ENCODE data around the gene RTN1. TPM values are rescaled to one million over a fixed set of nuclear protein-coding genes. Genes with fewer than 3 reads are reported as not detected.
A peak's percentile ranks its signal among the peaks of the same experiment; 100 is the strongest.

The RTN1 gene
- total RNA-seq, 1 experiment from 2014 or later = 9.8 TPM

GRCh38 chr14:59585891-59586554 is 284.6 kb downstream of the RTN1 start:
- peaks cover 5% of the 10 kb centered on the region for H3K36me3 Mint-ChIP-seq (ENCODE audit: insufficient read depth, unreplicated experiment)
- H3K4me1 Mint-ChIP-seq (ENCODE audit: insufficient read depth, unreplicated experiment) = peaks cover 5% of the 10 kb centered on the region
- H3K4me3 Mint-ChIP-seq (ENCODE audit: unreplicated experiment) = no peak overlapping the region
- no peaks in the 10 kb centered on the region for H3K9me3 Mint-ChIP-seq (ENCODE audit: unreplicated experiment)
- ChIA-PET CTCF (interaction anchor here (0.9 kb wide), 1 partner anchor 11 kb away, joined by 3 read pairs; no protein-coding TSS in a partner anchor), POLR2A (no interaction called here)
- no peak for TF ChIP-seq CTCF (IDR thresholded peaks at IDR 0.05; ENCODE audit: unreplicated experiment)
- no peaks in the 10 kb centered on the region for H3K27me3 Mint-ChIP-seq (ENCODE audit: insufficient read depth, unreplicated experiment)
- H3K27ac Mint-ChIP-seq (ENCODE audit: low read depth, unreplicated experiment) = no peak overlapping the region
- no TSS peak for BruUV-seq (replicated peaks)
- intact Hi-C loops (cut with micrococcal nuclease) = no loop called here
- no peak for DNase-seq (ENCODE audit: unreplicated experiment)

- no peak overlapping the region for H3K4me3 Mint-ChIP-seq (ENCODE audit: unreplicated experiment)
- peaks cover 5% of the 10 kb centered on the region for H3K36me3 Mint-ChIP-seq (ENCODE audit: insufficient read depth, unreplicated experiment)
- ChIA-PET CTCF (interaction anchor here (0.6 to 1.1 kb wide), 2 partner anchors 25 to 77 kb away, joined by 3 to 6 read pairs; no protein-coding TSS in a partner anchor), POLR2A (interaction anchor here (0.6 kb wide), 1 partner anchor 664 kb away, joined by 3 read pairs; no protein-coding TSS in a partner anchor)
- intact Hi-C loops (cut with micrococcal nuclease) = no loop called here
- H3K9me3 Mint-ChIP-seq (ENCODE audit: unreplicated experiment) = no peaks in the 10 kb centered on the region
- TF ChIP-seq CTCF (IDR thresholded peaks at IDR 0.05; ENCODE audit: unreplicated experiment) = no peak
- no TSS peak for BruUV-seq (replicated peaks)
- peak; percentile 3 for DNase-seq (ENCODE audit: unreplicated experiment)
- no peaks in the 10 kb centered on the region for H3K27me3 Mint-ChIP-seq (ENCODE audit: insufficient read depth, unreplicated experiment)
- H3K4me1 Mint-ChIP-seq (ENCODE audit: insufficient read depth, unreplicated experiment) = peaks cover 5% of the 10 kb centered on the region
- H3K27ac Mint-ChIP-seq (ENCODE audit: low read depth, unreplicated experiment) = no peak overlapping the region
Measured at GRCh38 chr14:59583755-59584154, 286.8 kb downstream of the RTN1 start.

GRCh38 chr14:59582845-59583509 is 287.6 kb downstream of the RTN1 start:
- H3K27ac Mint-ChIP-seq (ENCODE audit: low read depth, unreplicated experiment) = no peak overlapping the region
- no peak for TF ChIP-seq CTCF (IDR thresholded peaks at IDR 0.05; ENCODE audit: unreplicated experiment)
- H3K9me3 Mint-ChIP-seq (ENCODE audit: unreplicated experiment) = no peaks in the 10 kb centered on the region
- no peak for DNase-seq (ENCODE audit: unreplicated experiment)
- BruUV-seq (replicated peaks) = no TSS peak
- H3K4me3 Mint-ChIP-seq (ENCODE audit: unreplicated experiment) = no peak overlapping the region
- ChIA-PET POLR2A (no interaction called here), CTCF (interaction anchor here (0.6 kb wide), 1 partner anchor 726 kb away, joined by 3 read pairs; no protein-coding TSS in a partner anchor)
- H3K36me3 Mint-ChIP-seq (ENCODE audit: insufficient read depth, unreplicated experiment) = peaks cover 1% of the 10 kb centered on the region
- intact Hi-C loops (cut with micrococcal nuclease) = no loop called here
- H3K4me1 Mint-ChIP-seq (ENCODE audit: insufficient read depth, unreplicated experiment) = peaks cover 5% of the 10 kb centered on the region
- H3K27me3 Mint-ChIP-seq (ENCODE audit: insufficient read depth, unreplicated experiment) = no peaks in the 10 kb centered on the region

- H3K27me3 Mint-ChIP-seq (ENCODE audit: insufficient read depth, unreplicated experiment) = no peaks in the 10 kb centered on the region
- DNase-seq (ENCODE audit: unreplicated experiment) = no peak
- H3K9me3 Mint-ChIP-seq (ENCODE audit: unreplicated experiment) = no peaks in the 10 kb centered on the region
- H3K36me3 Mint-ChIP-seq (ENCODE audit: insufficient read depth, unreplicated experiment) = no peaks in the 10 kb centered on the region
- no peak for TF ChIP-seq CTCF (IDR thresholded peaks at IDR 0.05; ENCODE audit: unreplicated experiment)
- POLR2A ChIA-PET = interaction anchor here (0.7 kb wide), 1 partner anchor 15 kb away, joined by 3 read pairs; no protein-coding TSS in a partner anchor
- intact Hi-C loops (cut with micrococcal nuclease) = no loop called here
- CTCF ChIA-PET = interaction anchor here (0.7 kb wide), 1 partner anchor 359 kb away, joined by 3 read pairs; no protein-coding TSS in a partner anchor
- no peak overlapping the region for H3K27ac Mint-ChIP-seq (ENCODE audit: low read depth, unreplicated experiment)
- H3K4me1 Mint-ChIP-seq (ENCODE audit: insufficient read depth, unreplicated experiment) = peaks cover 5% of the 10 kb centered on the region
- no TSS peak for BruUV-seq (replicated peaks)
- no peak overlapping the region for H3K4me3 Mint-ChIP-seq (ENCODE audit: unreplicated experiment)
Measured at GRCh38 chr14:59582161-59582560, 288.4 kb downstream of the RTN1 start.
